HG03060 (cell line): ENCODE measurements around the gene PIK3C3.
A peak's percentile ranks its signal among the peaks of the same experiment; 100 is the strongest.
"Not testable (repeated sequence)": the region's sequence is repeated elsewhere in the genome, so short reads cannot be mapped to it uniquely, and the experiment has no call there.

Experiments used
- ATAC-seq: cut with Tn5 transposase; IDR thresholded peaks from one replicate; pipeline ENCODE4 v1.9.1; 2021; ENCODE audit warnings: low read depth, moderate number of reproducible peaks; ENCODE audit not compliant: unreplicated experiment

The PIK3C3 gene

DNA sequence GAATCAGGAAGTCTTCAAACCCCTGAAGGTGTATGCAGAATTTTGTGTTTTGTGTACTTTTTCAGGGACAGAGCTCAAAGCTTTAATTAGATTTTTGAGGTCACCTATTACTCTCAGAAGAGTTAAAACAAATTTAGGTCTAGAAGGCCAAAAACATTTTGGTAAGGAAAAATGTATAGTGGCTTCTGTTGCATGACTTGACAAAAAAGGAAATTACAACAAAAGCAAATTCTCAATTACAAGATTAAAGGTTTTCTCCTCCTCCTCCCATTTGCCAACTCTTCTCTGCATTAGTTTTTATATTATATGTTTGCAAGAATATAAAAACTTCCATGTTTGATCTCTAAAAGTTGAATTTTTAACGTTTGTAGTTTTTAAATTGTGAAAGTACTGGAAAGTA, 4.0 kb downstream of the PIK3C3 start:
- no peak for ATAC-seq

DNA sequence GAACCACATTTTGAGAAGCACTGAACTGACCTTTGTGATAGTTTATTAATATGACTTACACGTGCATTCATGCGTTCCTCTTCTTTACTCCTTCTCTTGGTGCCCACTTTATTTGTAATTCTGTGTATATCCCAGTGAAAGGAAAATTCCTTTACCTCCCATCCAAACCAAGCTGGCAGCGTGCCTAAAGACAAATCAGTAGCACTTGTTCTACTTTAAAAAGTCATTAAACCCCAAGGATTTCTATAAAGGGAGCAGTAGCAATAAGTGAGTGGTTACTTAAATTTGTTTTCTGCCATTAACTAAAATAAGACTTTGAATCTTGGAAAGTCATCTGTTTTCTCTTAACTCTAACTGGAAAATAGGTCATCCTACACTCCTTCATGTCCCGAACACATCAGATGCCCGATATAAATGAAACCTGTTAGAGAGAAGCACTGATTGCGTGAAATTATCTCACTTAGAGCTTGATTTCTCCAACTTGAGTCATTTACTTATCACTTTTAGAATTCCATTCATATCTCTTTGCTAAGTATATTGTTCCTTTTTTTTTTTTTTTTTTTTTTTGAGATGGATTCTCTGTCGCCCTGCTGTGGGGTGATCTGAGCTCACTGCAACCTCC, 10.7 kb downstream of the PIK3C3 start:
- ATAC-seq, result no peak

DNA sequence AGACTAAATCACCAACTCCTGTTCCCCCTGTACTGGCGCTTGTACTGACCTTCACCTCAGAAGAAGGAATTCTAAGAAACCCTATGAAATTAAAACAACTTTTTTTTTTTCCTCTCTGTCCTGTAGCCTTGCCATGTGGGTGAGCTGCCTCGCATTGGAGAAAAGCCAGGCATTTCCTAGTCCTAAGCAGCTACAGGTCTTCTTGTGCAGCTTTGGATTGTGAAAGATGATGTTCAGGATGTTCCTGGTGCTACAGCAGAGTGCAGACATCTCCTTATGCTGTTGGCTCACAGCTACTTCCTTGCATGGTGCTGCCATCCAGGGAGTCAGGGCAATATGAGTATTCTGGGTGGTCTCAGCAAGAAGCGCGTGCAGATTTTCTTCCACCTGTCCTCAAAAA, 11.9 kb downstream of the PIK3C3 start:
- no peak for ATAC-seq

DNA sequence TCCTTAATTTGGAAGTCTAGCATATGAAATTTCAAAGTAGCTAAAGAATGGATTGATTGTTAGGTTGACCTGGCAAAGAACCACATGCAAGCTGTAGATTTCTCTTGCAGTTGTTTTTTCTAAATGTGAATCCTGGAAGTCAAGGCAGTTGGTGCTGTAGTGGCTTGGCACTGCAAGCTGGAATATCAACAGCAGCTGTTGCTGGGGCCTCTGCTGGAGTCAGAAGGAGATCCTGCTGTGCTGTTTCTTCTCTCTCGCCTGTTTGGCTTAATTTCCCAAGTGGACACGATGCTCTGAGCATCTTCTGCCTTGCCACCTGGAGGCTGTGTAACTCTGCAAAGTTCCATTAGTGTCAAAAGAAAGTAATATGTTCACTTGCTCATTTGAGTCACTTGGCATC, 12.6 kb downstream of the PIK3C3 start:
- ATAC-seq, result no peak

DNA sequence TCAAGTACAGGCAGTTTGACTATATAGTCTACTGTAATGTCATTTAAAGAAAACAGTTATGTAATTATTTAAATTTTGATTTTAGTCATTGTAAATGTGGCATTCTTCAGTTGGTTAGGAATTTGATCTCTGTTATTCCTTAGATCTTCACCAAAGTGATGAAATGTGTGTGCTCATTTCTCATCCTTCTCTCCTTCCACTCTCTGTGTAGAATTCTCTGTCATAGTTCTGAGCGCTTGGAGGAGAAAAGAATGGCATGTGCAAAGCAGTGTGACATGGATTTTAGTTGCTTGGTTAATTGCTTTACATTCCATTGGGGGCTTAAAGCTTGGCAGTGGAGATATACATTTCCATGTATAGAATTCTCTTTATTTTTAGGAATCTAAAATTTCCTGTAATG, 14.8 kb downstream of the PIK3C3 start:
- no peak for ATAC-seq

DNA sequence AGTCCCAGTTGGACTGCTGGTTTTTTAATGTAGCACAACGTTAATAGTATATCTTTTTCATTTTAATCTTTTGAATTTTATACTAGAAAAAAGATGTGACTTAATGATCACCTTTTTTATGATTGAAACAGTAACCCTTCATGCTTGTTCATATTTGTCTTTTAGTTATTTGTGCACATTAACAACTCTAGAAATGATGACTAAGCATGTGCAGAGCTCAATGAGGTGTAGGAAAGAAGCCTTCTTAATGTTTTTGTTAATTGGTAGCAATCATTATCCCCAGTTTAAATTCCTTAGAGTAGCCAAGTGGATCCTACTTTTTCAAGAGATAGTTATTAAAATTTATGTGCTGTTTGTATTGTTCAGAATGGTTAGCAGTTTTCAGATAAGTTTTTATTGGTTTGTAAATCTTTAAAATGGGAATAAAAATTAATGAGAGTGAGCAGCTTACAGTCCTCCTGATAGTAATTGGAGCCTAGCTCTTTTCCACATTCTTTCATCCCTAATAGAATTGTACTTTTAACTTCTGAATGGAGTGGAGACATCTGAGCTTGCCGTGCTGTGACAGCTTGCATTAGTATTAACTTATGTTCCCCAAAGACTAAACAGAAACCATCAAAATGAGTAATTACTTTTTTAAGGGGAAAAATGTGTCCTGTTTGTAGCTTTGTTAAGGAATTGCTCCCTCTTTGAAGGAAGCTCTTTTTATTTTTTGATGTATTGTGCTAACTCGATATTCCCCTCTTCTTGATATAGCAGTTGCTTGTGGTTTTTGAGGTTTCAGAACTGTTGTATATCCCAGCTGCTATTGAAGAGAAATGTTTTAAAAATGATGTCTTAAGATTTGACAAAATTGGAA, 17.3 kb downstream of the PIK3C3 start:
- no peak for ATAC-seq

DNA sequence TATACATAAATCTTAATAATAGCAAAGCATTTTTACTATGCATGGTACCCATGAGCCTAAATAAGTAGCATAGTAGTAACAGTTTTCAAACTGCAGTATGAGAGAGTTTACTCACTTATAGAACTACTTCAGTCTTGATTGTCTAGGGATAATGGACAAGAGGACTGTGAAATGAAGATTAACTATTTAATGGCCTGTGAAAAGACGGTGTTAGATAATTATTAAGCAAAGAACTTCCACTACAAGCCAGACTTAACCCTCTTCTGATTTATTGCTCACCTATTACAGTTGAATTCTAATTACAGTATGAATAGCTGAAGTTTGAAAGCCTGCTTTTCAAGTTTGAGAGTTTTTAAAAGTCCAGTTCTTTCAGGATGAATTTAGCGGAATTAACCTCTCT, 18.9 kb downstream of the PIK3C3 start:
- ATAC-seq, result no peak

DNA sequence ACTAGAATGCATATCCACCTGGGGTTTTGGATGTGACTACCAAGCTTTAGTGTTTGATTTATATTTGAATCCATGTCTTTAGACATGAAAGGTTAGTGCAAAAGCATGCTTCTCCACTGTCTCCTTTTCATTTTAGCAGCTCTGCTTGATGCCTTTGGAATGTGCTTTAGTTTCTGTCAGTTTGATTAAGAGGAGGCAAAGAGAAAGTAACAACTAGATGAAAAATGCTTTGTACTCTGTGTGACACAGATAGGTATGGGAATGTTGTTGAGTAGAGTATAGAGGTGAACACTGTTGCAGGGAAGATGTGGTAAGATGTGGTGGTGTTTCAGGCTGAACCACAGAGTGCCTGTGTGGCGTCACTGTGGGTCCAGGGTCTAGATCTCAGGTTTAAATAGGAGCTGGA, 19.8 kb downstream of the PIK3C3 start:
- ATAC-seq, result no peak

DNA sequence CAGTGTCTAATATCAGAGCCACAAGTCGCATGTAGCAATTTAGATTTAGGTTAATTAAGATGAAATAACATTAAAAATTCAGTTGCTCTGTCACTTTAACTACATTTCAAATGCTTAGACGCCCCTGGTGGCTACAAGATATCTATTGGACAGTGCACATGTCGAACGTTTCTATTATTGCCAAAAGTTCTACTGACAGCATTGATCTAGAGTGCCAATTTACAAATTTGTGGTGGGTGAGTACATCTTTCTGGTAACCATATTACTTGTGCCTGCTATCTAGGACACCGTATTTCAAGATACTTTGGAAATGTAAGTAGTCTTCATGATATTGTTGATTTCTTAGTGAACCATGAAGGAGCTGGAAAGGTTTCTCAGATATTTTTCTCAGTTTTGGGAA, 20.2 kb downstream of the PIK3C3 start:
- no peak for ATAC-seq

DNA sequence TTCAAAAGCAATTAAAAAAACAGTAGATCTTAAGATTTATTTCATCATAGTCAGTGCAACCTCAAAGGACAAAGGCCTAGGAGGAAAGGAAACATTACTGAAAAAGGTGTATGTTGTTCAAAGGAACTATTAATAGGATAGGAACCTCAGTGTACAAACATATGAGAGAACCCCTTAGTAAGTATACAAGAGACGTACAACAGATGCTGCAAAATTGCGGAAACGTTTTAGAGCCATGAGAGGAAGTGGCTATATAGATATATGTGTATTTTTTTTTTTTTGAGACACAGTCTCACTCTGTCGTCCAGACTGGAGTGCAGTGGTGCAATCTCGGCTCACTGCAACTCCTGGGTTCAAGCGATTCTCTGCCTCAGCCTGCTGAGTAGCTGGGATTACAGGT, 22.2 kb downstream of the PIK3C3 start:
- no peak for ATAC-seq

DNA sequence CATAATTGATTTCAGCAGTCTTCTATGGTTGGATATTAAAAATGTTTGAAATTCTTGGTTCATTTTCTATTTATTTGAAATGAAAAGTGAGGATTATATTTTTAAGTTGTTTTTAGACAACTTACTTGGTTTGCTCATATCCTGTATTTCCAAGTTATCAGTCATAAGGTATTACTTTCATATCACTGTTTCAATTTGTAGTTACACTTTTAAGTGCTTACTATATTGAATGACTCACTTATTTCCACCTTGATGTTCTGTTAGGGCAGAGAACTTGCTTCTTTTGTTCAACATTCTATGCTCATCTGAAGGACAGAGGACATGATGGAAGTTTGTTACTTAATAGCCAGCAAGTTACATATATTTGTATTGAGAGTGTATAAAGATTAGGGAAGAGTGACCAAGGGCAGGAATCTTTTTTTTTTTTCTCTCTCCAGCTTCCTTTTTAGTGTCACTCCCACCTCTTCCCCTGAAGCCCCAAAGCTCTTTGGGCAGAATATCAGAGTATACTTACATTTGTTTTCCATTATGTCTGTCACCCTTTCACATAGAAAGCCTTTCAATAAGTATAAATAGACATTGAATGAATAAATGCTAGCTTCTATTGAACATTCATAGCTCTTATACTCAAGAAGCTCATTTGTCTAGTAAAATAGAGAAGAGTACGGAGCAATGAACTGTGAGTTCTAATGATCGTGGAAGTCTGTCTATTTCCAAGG, 28.1 kb downstream of the PIK3C3 start:
- peak; percentile 90 for ATAC-seq

DNA sequence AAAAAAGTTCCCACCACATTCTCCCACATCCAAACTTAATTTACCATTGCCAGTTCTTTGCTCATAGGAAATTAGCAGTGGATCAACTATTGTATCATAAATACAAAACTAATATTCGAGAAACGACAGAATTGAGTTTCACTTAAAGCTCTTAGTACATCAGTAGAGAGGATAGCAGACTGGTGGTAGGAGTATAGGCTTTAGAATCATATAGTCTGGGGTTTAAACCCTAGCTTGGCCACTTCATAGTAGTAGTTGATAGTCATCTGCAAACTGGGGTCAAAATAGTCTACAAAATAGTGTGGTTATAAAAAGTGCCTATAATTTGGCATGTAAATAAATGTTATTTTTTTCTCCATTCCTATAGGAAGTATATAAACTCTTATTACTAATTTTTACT, 30.9 kb downstream of the PIK3C3 start:
- ATAC-seq, result no peak

DNA sequence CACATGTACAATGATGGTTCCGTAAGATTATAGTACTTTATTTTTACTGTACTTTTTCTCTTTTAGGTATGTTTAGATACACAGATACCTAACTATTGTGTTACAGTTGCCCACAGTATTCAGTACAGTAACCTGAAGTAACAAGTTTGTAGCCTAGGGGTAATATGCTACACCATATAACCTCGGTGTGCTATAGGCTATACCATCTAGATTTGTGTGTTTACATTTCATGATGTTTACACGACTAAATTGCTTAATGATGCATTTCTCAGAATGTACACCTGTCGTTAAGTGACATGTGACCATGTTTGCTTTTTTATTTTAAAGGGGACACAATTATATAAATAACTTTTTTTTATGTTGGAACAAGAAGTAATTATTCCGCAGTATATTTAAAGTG, 34.5 kb downstream of the PIK3C3 start:
- no peak for ATAC-seq

DNA sequence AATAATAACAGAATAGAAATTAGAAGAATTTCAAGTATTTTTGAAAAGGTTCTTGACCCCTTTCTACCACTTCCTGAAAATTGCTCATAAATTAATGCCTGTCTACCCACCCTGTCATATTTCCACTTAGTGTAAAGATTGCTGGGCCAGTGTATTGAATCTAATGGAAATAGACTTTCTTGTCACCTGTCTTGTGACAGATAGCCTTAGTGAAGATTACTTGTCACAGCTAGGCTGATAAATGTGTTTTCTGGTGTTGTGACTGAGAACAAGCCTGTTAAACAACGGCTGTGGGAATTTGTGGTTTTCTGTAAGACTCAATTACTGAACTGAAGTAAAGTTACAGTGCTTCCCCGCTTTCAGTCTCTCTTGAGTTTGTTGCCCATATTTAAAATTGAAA, 37.0 kb downstream of the PIK3C3 start:
- no peak for ATAC-seq

DNA sequence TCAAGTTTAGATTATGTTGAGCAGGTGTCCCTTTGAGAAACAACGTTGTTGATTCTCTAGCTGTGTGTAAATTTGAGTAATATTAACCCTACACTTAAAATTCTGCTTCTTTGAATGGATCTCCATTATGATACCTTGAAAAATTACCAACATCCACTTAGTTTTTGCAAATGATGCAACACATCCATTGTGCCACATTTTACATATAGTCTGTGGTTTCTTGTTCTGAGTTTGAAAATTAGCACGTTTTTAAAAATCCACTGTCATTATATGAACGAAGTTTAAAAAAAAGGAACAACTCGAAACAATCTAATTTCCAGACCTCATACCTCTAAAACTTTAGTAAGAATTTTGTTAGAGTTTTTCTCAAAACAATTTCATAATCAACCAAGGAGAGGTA, 37.7 kb downstream of the PIK3C3 start:
- ATAC-seq, result no peak

DNA sequence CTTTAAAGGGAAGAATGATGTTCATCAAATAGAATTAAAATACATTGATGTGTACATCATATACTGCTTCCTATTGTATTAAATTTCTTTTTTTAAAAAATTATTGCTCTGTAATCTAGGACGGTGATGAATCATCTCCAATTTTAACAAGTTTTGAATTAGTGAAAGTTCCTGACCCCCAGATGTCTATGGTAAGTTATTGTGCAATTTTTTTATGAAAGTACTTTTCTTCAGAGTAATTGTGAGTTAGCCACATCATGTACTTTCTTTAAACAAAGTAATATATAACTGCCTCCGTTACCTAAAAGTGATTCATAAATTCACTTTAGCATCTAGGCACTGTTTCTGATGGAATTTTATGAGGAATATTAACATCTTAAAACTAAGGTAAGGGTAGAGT, 38.1 kb downstream of the PIK3C3 start:
- no peak for ATAC-seq

DNA sequence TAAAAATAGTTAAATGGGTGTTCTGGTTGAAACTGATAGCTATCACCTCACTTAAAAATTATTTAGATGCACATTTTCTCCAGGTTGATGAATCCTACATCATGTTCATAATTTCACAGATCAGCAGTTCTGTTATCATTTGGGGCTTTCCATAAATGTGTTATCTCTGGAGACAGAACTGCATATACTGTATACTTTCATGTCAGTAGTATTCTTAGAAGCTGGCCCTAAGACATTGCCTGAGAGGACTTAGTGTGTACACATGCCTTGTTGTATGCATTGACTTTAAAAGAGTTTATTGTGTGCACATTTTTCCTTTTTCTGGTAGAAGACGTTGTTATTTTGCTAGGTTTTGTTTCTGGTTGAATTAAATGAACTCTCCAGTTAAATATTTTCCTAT, 41.0 kb downstream of the PIK3C3 start:
- ATAC-seq, result no peak

DNA sequence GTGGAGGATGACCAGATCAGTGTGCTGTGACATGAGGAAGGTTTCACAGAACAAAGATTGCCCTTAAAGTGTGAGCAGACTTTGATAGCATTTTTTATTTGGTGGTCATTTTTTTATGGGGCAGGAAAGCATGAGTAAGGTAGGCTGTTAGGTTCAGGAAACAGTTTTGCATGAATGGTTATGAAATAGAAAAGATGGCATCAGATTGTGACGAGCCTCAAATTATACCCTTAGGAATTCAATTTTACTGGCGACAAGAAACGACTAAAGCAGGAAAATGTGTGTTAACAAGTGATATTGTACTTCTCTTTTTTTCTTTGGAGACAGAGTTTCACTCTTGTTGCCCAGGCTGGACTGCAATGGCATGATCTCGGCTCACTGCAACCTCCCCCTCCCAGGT, 44.7 kb downstream of the PIK3C3 start:
- no peak for ATAC-seq

DNA sequence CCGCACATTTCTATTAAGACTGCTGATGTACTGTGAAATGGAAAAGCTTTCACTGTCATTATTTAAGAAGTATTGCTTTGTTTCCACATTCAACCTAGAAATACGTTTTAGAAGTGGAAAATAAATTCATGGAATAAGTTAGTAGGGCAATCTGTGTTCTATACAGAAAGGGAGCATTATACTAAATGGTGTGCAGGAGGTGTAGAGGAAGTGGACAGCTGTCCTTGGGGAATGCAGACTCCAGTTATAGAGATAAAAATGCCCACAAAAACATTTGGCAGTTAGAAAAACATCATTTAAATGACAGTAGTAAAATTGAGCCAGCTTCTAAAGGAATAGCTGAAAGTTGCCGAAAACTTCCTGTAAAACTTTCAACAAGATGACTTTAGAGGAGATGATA, 46.8 kb downstream of the PIK3C3 start:
- no peak for ATAC-seq

DNA sequence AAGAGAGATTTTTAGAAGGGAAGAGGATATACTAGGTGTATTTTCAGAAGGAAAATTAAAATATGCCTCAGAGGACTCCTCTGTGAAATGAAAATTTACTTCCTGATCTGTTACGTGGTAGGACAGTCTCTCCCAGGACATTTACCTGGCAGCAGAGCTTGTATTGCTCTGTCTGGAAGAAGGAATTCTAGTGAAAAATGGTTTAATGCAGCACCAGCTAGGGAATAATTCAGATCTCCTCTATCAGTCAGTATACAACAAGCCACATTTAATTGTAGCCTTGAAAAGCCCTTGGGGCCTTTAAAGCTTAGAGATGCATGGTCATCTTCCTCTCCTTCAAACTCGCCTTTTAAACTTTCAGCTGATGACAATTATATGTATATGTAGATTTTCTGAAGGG, 49.6 kb downstream of the PIK3C3 start:
- no peak for ATAC-seq

DNA sequence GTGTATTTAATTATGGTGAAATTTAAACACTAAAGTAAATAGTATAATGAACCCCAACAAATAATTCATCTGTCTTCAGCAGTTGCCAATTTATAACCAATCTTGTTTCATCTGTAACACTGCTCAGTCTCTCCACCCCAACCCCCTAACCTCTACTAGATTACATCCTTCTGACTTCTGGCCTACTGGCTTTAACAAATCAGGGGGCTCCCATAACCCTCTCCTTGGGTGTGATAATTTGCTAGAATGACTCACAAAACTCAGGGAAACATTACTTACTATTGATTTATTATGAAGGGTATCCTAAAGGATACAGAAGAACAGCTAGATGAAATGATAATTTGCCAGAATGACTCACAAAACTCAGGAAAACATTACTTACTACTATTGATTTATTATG, 50.7 kb downstream of the PIK3C3 start:
- no peak for ATAC-seq

DNA sequence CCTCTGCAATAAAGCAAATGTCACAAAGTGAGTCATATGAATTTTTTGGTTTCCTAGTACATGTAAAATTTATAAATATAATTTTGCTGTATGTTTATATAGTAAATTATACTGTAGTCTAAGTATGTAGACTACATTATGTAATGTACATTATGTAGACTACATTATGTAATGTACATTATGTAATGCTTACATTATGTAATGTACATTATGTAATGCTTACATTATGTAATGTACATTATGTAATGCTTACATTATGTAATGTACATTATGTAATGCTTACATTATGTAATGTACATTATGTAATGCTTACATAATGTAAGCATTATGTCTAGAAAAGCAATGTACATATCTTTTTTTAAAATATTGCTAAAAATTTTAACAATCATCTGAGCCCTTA, 54.4 kb downstream of the PIK3C3 start:
- ATAC-seq, result not testable (repeated sequence)
